HL-60 (cell line): ENCODE results near the gene PXK.
A peak's percentile ranks its signal among the peaks of the same experiment; 100 is the strongest.

Experiments
- DNase-seq, 2 experiments: peaks; one replicate each; pipeline ENCODE4 v3.0.0-alpha.2; 2010 to 2020; ENCODE audit warnings: low read depth in 1 of 2, low spot score in 1 of 2
- H3K27ac ChIP-seq: fragments of 250-450 bp; sonication (Bioruptor Pico); replicated peaks from 2 replicates; pipeline ENCODE4 v1.5.1; 2020; ENCODE audit warnings: mild to moderate bottlenecking, moderate library complexity
- H3K27me3 ChIP-seq: fragments of 250-450 bp; sonication (Bioruptor Pico); 2 replicates; pipeline ENCODE4 v1.5.1; 2021; ENCODE audit warnings: mild to moderate bottlenecking, moderate library complexity; ENCODE audit not compliant: insufficient read depth, poor library complexity, severe bottlenecking
- H3K4me3 ChIP-seq: replicated peaks from 2 replicates; pipeline ENCODE4 v1.5.1; 2011; ENCODE audit warnings: mild to moderate bottlenecking, control low read depth, low read length; ENCODE audit not compliant: insufficient read depth
- GABPA ChIP-seq: IDR thresholded peaks from 2 replicates; pipeline ENCODE4 v1.6.1; 2012; ENCODE audit warnings: low read depth
- POLR2AphosphoS5 ChIP-seq: IDR thresholded peaks from 2 replicates; pipeline ENCODE4 v1.6.1; 2012; ENCODE audit warnings: low read depth
- SPI1 ChIP-seq: IDR thresholded peaks from 2 replicates; pipeline ENCODE4 v1.6.1; 2012; ENCODE audit warnings: low read depth, mild to moderate bottlenecking, borderline replicate concordance
- TF ChIP-seq, protein P1 (sequence below): IDR thresholded peaks from 2 replicates; pipeline ENCODE4 v1.6.1; 2012; ENCODE audit warnings: low read depth; ENCODE audit not compliant: insufficient replicate concordance
- TF ChIP-seq, protein P2 (sequence below): IDR thresholded peaks from one replicate; pipeline ENCODE4 v1.5.1; 2011; ENCODE audit warnings: low read length, control low read depth, inconsistent platforms; ENCODE audit not compliant: insufficient read depth

Gene PXK

GRCh38 chr3:58340594-58341244, 8.0 kb downstream of the PXK start:
- TF ChIP-seq, protein P1, sequence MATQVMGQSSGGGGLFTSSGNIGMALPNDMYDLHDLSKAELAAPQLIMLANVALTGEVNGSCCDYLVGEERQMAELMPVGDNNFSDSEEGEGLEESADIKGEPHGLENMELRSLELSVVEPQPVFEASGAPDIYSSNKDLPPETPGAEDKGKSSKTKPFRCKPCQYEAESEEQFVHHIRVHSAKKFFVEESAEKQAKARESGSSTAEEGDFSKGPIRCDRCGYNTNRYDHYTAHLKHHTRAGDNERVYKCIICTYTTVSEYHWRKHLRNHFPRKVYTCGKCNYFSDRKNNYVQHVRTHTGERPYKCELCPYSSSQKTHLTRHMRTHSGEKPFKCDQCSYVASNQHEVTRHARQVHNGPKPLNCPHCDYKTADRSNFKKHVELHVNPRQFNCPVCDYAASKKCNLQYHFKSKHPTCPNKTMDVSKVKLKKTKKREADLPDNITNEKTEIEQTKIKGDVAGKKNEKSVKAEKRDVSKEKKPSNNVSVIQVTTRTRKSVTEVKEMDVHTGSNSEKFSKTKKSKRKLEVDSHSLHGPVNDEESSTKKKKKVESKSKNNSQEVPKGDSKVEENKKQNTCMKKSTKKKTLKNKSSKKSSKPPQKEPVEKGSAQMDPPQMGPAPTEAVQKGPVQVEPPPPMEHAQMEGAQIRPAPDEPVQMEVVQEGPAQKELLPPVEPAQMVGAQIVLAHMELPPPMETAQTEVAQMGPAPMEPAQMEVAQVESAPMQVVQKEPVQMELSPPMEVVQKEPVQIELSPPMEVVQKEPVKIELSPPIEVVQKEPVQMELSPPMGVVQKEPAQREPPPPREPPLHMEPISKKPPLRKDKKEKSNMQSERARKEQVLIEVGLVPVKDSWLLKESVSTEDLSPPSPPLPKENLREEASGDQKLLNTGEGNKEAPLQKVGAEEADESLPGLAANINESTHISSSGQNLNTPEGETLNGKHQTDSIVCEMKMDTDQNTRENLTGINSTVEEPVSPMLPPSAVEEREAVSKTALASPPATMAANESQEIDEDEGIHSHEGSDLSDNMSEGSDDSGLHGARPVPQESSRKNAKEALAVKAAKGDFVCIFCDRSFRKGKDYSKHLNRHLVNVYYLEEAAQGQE = no peak
- TF ChIP-seq, protein P2, sequence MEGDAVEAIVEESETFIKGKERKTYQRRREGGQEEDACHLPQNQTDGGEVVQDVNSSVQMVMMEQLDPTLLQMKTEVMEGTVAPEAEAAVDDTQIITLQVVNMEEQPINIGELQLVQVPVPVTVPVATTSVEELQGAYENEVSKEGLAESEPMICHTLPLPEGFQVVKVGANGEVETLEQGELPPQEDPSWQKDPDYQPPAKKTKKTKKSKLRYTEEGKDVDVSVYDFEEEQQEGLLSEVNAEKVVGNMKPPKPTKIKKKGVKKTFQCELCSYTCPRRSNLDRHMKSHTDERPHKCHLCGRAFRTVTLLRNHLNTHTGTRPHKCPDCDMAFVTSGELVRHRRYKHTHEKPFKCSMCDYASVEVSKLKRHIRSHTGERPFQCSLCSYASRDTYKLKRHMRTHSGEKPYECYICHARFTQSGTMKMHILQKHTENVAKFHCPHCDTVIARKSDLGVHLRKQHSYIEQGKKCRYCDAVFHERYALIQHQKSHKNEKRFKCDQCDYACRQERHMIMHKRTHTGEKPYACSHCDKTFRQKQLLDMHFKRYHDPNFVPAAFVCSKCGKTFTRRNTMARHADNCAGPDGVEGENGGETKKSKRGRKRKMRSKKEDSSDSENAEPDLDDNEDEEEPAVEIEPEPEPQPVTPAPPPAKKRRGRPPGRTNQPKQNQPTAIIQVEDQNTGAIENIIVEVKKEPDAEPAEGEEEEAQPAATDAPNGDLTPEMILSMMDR = no peak
- TF ChIP-seq SPI1 = no peak
- TF ChIP-seq GABPA = no peak
- no peak for TF ChIP-seq POLR2AphosphoS5
- no peak for DNase-seq
- Histone ChIP-seq H3K4me3 (no peak overlapping the region), H3K27me3 (no peaks in the 10 kb centered on the region), H3K27ac (peak overlapping the region; percentile 92)

DNA sequence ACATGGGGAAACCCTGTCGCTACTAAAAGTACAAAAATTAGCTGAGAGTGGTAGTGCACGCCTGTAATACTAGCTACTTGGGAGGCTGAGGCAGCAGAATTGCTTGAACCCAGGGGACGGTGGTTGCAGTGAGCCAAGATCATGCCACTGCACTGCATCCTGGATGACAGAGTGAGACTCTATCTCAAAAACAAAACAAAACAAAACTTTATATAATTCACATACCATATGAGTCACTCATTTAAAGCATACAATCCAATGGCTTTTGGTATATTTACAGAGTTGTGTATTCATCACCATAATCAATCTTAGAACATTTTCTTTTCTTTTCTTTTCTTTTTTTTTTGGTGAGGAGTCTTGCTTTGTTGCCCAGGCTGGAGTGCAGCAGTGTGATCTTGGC, 8.7 kb downstream of the PXK start:
- no peak for DNase-seq
- Histone ChIP-seq H3K27me3 (no peaks in the 10 kb centered on the region), H3K4me3 (no peak overlapping the region), H3K27ac (peak overlapping the region; percentile 92)
- TF ChIP-seq, protein P2 = no peak
- TF ChIP-seq SPI1 (no peak), POLR2AphosphoS5 (no peak), GABPA (no peak)
- TF ChIP-seq, protein P1 = no peak

GRCh38 chr3:58342676-58343075, 10.0 kb downstream of the PXK start:
- no peak for TF ChIP-seq POLR2AphosphoS5
- TF ChIP-seq, protein P2 = no peak
- TF ChIP-seq SPI1 = no peak
- TF ChIP-seq, protein P1 = no peak
- TF ChIP-seq GABPA = no peak
- Histone ChIP-seq H3K4me3 (no peak overlapping the region), H3K27me3 (no peaks in the 10 kb centered on the region), H3K27ac (peak overlapping the region; percentile 55)
- DNase-seq = no peak
